GM10266 (cell line): ENCODE measurements around the gene ST6GALNAC3.

Experiments used
- DNase-seq: peaks from one replicate; pipeline ENCODE4 v3.0.0; 2012; ENCODE audit errors: extremely low spot score
- CTCF ChIP-seq: IDR thresholded peaks from 2 replicates; pipeline ENCODE4 v1.5.1; 2012; ENCODE audit warnings: mild to moderate bottlenecking, low read depth; ENCODE audit not compliant: control insufficient read depth, insufficient read depth; ENCODE audit errors: missing control alignments

ST6GALNAC3 gene

GRCh38 chr1:76587212-76587611 lies 512.7 kb downstream of the ST6GALNAC3 start:
- TF ChIP-seq CTCF, result no peak
- DNase-seq, result no peak

GRCh38 chr1:76591461-76591860 lies 516.9 kb downstream of the ST6GALNAC3 start:
- no peak for DNase-seq
- TF ChIP-seq CTCF, result no peak

- DNase-seq, result no peak
These were observed 517.4 kb downstream of the ST6GALNAC3 start for GRCh38 chr1:76591963-76592362.

GRCh38 chr1:76593141-76593540 lies 518.6 kb downstream of the ST6GALNAC3 start:
- no peak for DNase-seq

More at GRCh38 chr1:76591963-76592362, 517.4 kb downstream of the ST6GALNAC3 start:
- TF ChIP-seq CTCF, result no peak

GRCh38 chr1:76593618-76594017 lies 519.1 kb downstream of the ST6GALNAC3 start:
- TF ChIP-seq CTCF, result no peak
- no peak for DNase-seq

More at GRCh38 chr1:76593141-76593540, 518.6 kb downstream of the ST6GALNAC3 start:
- TF ChIP-seq CTCF, result no peak

- TF ChIP-seq CTCF, result no peak
- DNase-seq, result no peak
These were observed 520.5 kb downstream of the ST6GALNAC3 start for GRCh38 chr1:76595024-76595423.

- no peak for DNase-seq
- TF ChIP-seq CTCF, result no peak
These were observed 526.9 kb downstream of the ST6GALNAC3 start for GRCh38 chr1:76601465-76601864.
